Mesothelial cell of epicardium (in vitro differentiated cells): ENCODE results near the gene JAKMIP2. TPM values are rescaled to one million over a fixed set of nuclear protein-coding genes. Genes with fewer than 3 reads are reported as not detected.

ENCODE experiments used
- DNase-seq, 2 experiments: peaks; one replicate each; pipeline ENCODE4 v3.0.0; 2021; ENCODE audit warnings: low spot score in 2 of 2; ENCODE audit not compliant: unreplicated experiment in 2 of 2
- H3K27ac Mint-ChIP-seq: 2 replicates; pipeline ENCODE4 v1.8.0; 2021; ENCODE audit warnings: mixed read lengths
- H3K27me3 Mint-ChIP-seq: 2 replicates; pipeline ENCODE4 v1.8.0; 2021; ENCODE audit warnings: low read depth, mixed read lengths
- H3K36me3 Mint-ChIP-seq: 2 replicates; pipeline ENCODE4 v1.8.0; 2021; ENCODE audit warnings: mixed read lengths
- H3K4me1 Mint-ChIP-seq: 2 replicates; pipeline ENCODE4 v1.8.0; 2021; ENCODE audit warnings: mixed read lengths
- H3K4me3 Mint-ChIP-seq: 2 replicates; pipeline ENCODE4 v1.8.0; 2021; ENCODE audit warnings: mild to moderate bottlenecking, moderate library complexity, mixed read lengths
- H3K9me3 Mint-ChIP-seq: 2 replicates; pipeline ENCODE4 v1.8.0; 2021; ENCODE audit warnings: mixed read lengths
- total RNA-seq: library from RNA; stranded (reverse); gene quantifications from 3 replicates; pipeline ENCODE4 v1.2.1, GENCODE V29; 2021
- TF ChIP-seq, protein P1 (sequence below): fragments of 200-600 bp; sonication (generic); IDR thresholded peaks from one replicate; pipeline ENCODE4 v1.5.0; 2021; ENCODE audit warnings: antibody characterized with exemption; ENCODE audit not compliant: unreplicated experiment

Gene JAKMIP2
- total RNA-seq, 1 donor from 2014 or later, result 5.1 TPM

DNA sequence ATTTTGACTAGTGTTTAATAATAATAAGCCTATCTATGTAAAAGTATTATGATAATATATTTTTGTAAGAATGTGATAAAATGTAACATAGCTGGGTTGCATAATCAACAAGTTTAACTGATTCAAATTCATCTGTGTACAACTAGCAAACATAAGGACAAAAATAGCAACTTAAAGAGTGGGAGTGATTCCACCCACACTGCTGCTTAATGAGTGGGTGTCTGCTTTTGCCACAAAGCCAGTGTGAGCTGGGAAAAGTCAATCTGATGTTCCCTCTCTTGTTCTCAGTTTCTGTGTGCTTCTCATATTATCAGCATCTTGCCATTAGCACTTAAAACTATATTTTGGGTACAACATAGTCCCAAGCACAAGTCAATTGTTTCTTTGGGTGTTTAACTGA, 161.5 kb downstream of the JAKMIP2 start:
- Mint-ChIP-seq H3K4me3 (no peak overlapping the region), H3K27ac (no peak overlapping the region), H3K4me1 (peaks cover 2% of the 10 kb centered on the region), H3K27me3 (no peaks in the 10 kb centered on the region), H3K9me3 (peaks cover 6% of the 10 kb centered on the region), H3K36me3 (peaks cover 5% of the 10 kb centered on the region)
- no peak for DNase-seq
- TF ChIP-seq, protein P1, sequence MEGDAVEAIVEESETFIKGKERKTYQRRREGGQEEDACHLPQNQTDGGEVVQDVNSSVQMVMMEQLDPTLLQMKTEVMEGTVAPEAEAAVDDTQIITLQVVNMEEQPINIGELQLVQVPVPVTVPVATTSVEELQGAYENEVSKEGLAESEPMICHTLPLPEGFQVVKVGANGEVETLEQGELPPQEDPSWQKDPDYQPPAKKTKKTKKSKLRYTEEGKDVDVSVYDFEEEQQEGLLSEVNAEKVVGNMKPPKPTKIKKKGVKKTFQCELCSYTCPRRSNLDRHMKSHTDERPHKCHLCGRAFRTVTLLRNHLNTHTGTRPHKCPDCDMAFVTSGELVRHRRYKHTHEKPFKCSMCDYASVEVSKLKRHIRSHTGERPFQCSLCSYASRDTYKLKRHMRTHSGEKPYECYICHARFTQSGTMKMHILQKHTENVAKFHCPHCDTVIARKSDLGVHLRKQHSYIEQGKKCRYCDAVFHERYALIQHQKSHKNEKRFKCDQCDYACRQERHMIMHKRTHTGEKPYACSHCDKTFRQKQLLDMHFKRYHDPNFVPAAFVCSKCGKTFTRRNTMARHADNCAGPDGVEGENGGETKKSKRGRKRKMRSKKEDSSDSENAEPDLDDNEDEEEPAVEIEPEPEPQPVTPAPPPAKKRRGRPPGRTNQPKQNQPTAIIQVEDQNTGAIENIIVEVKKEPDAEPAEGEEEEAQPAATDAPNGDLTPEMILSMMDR, result no peak

DNA sequence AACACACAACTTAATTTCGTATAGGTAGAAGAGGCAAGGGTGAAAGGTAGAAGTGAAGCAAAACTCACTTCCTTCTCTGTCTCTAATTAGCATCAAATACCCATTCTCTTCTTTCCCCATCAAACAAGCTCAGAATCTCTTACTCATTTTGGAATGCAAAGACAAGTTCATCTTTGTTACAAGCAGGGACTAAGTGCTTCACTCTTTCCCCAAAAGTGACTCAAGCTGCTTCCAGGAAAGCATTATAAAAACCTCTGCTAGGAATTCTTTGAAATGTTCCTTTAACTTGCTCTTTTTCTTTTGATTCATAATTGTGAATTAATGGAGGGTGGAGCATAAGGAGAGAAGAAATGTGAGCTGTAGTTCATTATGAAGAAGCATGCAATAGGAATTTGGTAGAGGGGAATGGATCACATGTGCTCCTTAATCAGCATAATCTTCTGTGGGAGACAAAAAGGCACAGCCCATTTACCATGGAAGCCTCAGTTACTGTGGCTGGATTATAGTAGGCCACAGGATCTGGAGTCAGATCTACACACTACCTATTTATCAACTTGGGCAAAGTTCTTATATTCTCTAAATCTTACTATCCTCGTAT, 163.1 kb downstream of the JAKMIP2 start:
- TF ChIP-seq, protein P1, result no peak
- DNase-seq, result no peak

DNA sequence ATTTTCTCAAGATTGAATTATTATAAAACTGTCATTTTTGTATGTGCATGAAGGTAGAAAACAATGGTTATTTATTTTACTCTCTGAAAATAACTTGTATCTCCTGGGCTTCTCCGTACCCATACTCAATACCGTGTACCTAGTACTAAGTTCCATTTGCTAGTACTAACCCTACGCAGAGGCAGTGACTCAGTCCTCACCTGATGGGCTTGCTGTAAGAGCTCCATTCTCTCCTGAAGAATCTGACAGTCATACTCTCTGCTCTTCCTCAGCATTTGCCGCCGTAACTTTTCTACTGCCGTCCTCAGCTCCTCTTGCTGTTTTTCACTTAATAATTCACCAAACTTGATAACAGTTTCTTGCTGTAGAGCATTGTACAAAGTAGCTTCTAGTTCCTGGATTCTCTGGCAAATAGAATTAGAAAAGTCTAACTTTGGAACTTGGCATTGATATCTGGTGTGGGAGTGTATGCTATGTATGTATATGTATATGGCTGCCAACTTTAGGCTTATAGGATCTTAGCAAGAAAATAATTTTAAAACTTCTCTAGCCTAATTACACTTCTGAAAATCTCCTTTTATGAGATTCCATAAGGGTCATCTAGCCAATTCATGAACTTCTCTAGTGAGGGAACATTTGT, 164.7 kb downstream of the JAKMIP2 start:
- H3K4me3 Mint-ChIP-seq, result no peak overlapping the region
- no peaks in the 10 kb centered on the region for H3K27me3 Mint-ChIP-seq
- DNase-seq, result no peak
- H3K27ac Mint-ChIP-seq, result no peak overlapping the region
- peaks cover 2% of the 10 kb centered on the region for H3K4me1 Mint-ChIP-seq
- TF ChIP-seq, protein P1, result no peak
- peaks cover 5% of the 10 kb centered on the region for H3K36me3 Mint-ChIP-seq
- peaks cover 6% of the 10 kb centered on the region for H3K9me3 Mint-ChIP-seq

More for the DNA sequence above, 163.1 kb downstream of the JAKMIP2 start:
- Mint-ChIP-seq H3K4me3 (no peak overlapping the region), H3K27me3 (no peaks in the 10 kb centered on the region), H3K36me3 (peaks cover 5% of the 10 kb centered on the region), H3K27ac (no peak overlapping the region), H3K4me1 (peaks cover 2% of the 10 kb centered on the region), H3K9me3 (peaks cover 6% of the 10 kb centered on the region)

DNA sequence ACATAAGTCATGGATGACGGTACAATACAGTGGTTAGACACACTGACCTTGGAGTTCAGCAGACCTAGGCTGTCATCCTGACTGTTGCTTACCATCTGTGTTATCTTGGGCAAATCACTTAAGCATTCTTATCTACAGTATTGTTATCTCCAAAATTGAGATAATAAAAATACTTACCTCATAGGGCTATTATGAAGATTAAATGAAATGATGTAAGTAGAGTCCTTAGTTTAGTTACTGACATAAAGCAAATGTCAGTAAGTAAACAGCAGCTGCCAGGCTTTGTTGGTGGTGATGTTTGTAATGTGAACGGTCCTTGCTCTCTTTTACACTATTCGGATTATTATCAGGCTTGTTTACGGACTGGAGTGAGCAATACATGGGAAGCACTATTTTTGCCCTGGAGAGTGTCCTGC, 165.3 kb downstream of the JAKMIP2 start:
- H3K27ac Mint-ChIP-seq, result no peak overlapping the region
- H3K27me3 Mint-ChIP-seq, result no peaks in the 10 kb centered on the region
- no peak for DNase-seq
- H3K36me3 Mint-ChIP-seq, result peaks cover 2% of the 10 kb centered on the region
- TF ChIP-seq, protein P1, result no peak
- H3K4me1 Mint-ChIP-seq, result peaks cover 2% of the 10 kb centered on the region
- H3K4me3 Mint-ChIP-seq, result no peak overlapping the region
- peaks cover under 1% of the 10 kb centered on the region for H3K9me3 Mint-ChIP-seq

DNA sequence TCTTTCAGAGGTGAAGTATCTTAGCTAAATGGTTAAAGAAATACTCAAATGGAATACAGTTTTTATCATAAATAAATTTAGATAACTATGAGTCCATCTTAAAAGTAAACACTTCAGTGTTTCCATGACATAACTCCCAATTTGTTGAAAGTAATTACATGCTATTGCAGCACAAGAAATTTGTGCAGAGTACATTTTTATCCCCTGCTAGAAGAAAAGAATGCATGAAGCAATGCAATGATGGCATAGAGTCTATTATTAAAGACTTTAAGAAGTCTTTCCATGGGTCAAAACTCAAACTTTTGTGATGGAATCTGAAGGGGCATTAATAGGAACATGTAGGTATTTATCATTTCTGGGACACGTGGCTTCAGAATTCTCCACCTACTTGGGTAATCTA, 166.1 kb downstream of the JAKMIP2 start:
- TF ChIP-seq, protein P1, result no peak
- Mint-ChIP-seq H3K4me1 (peaks cover 2% of the 10 kb centered on the region), H3K27ac (no peak overlapping the region), H3K27me3 (no peaks in the 10 kb centered on the region), H3K36me3 (peaks cover 2% of the 10 kb centered on the region), H3K9me3 (no peaks in the 10 kb centered on the region), H3K4me3 (no peak overlapping the region)
- no peak for DNase-seq
